IPS-18a (cell line): ENCODE data around the gene CGREF1.

Experiments
- H3K27ac ChIP-seq: one replicate; pipeline ENCODE4 v1.5.1; 2013; ENCODE audit warnings: low read length
- H3K27me3 ChIP-seq: one replicate; pipeline ENCODE4 v1.6.1; 2013; ENCODE audit warnings: mild to moderate bottlenecking, low read length; ENCODE audit not compliant: control insufficient read depth, insufficient read depth
- H3K36me3 ChIP-seq: one replicate; pipeline ENCODE4 v1.6.1; 2013; ENCODE audit warnings: low read depth, low read length; ENCODE audit not compliant: control insufficient read depth
- H3K4me1 ChIP-seq: one replicate; pipeline ENCODE4 v1.6.1; 2013; ENCODE audit warnings: low read depth, low read length; ENCODE audit not compliant: control insufficient read depth
- H3K4me3 ChIP-seq: one replicate; pipeline ENCODE4 v1.5.1; 2013; ENCODE audit warnings: low read length
- H3K9ac ChIP-seq: one replicate; pipeline ENCODE4 v1.6.1; 2013; ENCODE audit warnings: mild to moderate bottlenecking, low read length, moderate library complexity
- H3K9me3 ChIP-seq: one replicate; pipeline ENCODE4 v1.6.1; 2013; ENCODE audit warnings: low read depth, low read length; ENCODE audit not compliant: control insufficient read depth

The CGREF1 gene

DNA sequence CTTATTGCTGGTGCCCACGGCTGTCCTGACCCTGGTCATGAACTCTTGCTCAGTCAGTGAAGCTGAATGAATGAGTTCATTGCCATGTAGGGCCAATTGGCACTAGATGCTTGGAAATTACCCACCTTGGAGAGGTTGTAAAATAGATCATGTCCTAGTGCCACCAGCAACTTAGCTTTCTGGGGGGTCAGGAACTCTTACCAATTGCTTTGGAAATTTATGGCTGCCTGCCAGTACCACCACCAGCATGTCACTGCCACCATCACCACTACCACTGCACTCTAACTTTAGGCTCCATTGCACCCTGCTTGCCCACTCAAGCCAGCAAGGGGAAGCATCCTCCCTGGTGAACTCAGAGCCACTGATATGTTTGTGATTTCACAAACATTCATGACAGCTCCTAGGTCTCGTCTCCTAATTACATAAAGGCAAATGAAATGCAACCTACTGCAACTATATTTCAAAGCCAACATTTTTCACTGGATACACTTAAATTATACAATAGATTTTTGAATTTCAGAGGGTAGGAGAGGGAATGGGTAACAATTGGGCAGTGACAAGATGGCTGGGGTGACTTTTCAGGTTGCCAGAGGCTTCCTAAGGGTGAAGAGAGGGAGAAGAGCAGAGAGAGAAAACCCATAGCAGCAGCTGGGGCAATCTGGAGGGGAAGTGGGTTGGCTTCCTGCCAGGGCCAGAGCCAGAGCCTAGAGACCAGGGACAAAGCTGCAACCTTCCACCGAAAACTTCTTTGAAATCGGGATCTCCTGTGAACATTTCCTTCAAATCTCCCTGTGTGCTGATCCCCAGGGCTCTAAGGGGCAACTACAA lies 44.0 kb downstream of the CGREF1 start:
- Histone ChIP-seq H3K9me3 (no peaks in the 10 kb centered on the region), H3K36me3 (no peaks in the 10 kb centered on the region), H3K9ac (no peak overlapping the region), H3K4me3 (no peak overlapping the region), H3K27me3 (no peaks in the 10 kb centered on the region), H3K4me1 (no peaks in the 10 kb centered on the region), H3K27ac (no peak overlapping the region)

DNA sequence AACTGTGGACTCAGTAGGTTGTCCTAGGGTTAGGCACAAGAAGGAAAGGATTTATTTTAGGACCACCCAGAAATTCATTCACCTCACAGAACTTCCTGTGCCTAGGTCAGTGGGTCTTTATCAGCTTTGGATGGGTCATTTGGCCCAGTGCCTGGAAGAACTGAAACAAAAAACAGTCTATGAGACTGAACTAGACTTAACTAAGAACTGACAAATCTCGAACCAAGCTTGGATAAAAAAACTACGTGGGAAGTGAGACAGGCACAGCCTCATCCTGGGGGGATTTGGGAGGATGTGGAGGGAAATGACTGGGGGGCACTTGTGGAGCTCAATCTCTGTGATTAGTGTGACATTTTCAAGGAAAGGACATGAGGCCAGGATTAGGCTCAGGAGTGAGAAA lies 45.1 kb downstream of the CGREF1 start:
- no peak overlapping the region for H3K9ac ChIP-seq
- no peaks in the 10 kb centered on the region for H3K9me3 ChIP-seq
- H3K4me1 ChIP-seq: no peaks in the 10 kb centered on the region

DNA sequence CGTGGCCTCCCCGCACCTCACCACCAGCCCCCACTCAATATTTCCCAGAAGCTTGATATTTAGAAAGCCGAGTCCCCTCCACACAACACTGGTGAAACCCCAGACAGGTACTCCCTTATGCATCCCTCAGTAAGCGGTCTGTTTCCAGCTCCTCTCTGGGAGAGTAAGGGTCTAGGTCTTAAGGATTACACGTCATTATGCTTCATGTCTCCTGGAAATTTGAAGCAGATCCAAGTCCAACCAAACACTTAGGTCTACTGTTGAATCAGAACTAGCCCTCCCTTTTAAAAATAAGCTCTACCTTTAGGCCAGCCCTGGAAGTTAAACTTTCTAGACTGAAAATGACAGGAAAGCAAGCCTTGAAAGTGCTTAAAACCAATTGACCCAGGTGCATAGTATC lies 46.0 kb downstream of the CGREF1 start:
- no peaks in the 10 kb centered on the region for H3K9me3 ChIP-seq
- H3K9ac ChIP-seq: no peak overlapping the region
- no peaks in the 10 kb centered on the region for H3K27me3 ChIP-seq
- no peaks in the 10 kb centered on the region for H3K4me1 ChIP-seq
- H3K4me3 ChIP-seq: peak overlapping the region; percentile 82
- peaks cover 18% of the 10 kb centered on the region for H3K36me3 ChIP-seq
- no peak overlapping the region for H3K27ac ChIP-seq

More for the DNA sequence above, 45.1 kb downstream of the CGREF1 start:
- Histone ChIP-seq H3K36me3 (peaks cover 10% of the 10 kb centered on the region), H3K27me3 (no peaks in the 10 kb centered on the region), H3K4me3 (no peak overlapping the region), H3K27ac (no peak overlapping the region)

DNA sequence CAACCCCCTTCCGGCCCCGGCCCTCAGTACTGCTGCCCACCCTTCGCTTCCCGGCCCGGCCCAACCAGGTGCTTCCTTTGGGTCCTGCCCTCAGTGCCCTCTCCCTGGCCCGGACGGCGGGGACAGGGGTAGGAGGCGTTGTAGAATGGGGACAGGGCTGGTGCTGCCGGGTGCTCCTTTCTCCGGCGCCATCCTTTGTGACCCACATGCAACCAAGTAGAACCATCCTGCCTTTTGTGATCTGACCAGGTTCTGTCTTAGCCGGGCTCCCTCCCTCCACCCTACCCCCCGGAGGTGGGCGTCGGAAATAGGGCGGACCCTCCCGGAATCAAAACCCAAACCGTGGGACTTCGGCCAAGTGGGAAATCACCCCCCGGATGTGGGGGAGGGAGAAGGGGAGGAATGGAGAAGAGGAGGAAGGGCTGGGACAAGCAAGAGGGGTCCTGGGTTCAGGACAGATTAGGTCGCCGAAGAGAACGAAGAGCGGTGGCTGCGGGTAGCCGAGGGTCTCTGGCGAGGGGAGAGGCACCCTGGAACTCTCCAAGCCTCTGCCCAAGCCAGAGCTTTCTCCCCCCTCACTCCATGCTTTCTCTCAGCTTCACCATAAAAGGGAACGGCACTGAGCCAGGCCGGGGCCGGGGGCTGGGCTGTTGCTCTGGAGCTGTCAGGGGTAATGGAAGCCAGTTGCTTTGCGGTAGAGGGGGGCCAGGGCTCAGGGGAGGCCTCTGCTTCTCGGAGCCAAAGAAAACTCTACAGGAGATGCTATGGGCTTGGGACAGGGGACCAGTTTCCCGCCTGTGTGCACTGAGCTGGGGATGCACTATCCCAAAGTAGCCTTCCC lies 46.7 kb downstream of the CGREF1 start:
- Histone ChIP-seq H3K9ac (peak overlapping the region; percentile 72), H3K4me1 (no peaks in the 10 kb centered on the region), H3K27ac (peak overlapping the region; percentile 48), H3K9me3 (no peaks in the 10 kb centered on the region), H3K4me3 (peak overlapping the region; percentile 82), H3K36me3 (peaks cover 19% of the 10 kb centered on the region), H3K27me3 (no peaks in the 10 kb centered on the region)

DNA sequence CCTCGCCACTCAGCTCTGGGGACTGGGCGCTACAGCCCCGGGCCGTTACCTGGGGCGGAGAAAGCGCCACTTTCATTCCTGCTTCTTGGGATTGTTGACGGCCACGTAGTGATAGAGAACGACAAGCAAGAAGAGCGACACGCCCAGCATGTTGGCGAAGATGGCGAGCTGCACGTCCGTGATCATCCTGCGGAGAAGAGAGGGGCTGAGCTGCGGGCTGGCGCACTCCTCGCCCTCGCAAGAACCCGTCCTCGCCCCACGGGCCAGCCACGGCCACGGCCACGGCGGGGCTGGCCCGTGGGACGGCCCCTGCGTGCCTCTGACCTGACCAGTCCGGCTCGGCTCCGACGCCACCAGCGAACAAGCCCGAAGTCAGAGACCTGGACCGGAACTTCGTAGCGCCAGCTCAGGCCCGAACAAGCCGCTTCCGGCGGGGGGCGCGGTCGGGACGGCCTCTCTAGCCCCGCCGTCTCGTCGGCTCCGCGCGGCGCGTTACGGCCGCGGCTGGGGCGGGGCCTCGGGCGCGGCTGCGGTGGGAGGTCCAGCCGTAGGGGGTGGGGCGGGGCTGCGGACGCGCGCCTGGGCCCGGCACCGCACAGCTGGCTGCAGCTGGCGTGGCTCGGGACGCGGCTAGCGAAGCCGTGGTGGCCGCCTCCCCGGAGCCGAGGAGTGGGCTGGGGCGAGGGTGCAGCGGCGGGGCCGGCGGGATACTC lies 47.5 kb downstream of the CGREF1 start, which contains the start of gene OST4:
TSS of gene OST4 (minus strand) at position 378 of the 713 bp plus-strand sequence.
- Histone ChIP-seq H3K4me1 (no peaks in the 10 kb centered on the region), H3K36me3 (peaks cover 19% of the 10 kb centered on the region), H3K9me3 (no peaks in the 10 kb centered on the region), H3K9ac (peak within 1 kb of the TSS; percentile 82), H3K27ac (peak within 1 kb of the TSS; percentile 51), H3K4me3 (peak within 1 kb of the TSS; percentile 82), H3K27me3 (no peaks in the 10 kb centered on the region)

DNA sequence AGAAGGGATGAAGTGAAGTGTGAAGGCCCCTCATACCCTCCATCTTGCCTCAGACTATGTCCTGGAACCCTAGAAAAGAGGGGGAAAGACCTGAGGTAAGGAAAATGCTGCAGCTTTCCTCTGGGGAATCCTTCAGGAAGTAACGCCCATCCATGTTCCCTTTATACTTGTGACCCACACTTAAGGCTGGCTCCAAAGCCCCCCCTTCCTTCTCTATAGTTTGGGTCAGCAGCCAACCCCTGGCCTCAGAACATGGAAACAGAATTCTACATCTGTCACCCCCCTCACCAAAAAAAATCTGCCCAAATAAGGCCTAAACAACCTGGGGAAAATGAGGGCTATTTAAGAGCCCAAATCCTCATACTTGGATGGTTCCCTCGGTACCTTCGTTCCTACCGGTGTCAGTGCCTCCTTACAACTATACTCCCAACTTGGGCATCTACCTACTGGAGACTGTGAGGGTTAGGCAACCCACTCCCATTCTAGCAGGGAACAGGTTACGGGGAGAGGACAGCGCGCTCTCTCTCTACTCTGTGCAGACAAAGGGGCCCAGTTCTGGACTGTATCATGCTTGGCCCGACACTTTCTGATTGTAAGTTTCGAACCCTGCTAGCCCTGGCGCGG lies 48.2 kb downstream of the CGREF1 start:
- Histone ChIP-seq H3K4me1 (no peaks in the 10 kb centered on the region), H3K9ac (peak overlapping the region; percentile 82), H3K27me3 (no peaks in the 10 kb centered on the region), H3K27ac (no peak overlapping the region), H3K9me3 (no peaks in the 10 kb centered on the region), H3K4me3 (peak overlapping the region; percentile 82), H3K36me3 (peaks cover 19% of the 10 kb centered on the region)

DNA sequence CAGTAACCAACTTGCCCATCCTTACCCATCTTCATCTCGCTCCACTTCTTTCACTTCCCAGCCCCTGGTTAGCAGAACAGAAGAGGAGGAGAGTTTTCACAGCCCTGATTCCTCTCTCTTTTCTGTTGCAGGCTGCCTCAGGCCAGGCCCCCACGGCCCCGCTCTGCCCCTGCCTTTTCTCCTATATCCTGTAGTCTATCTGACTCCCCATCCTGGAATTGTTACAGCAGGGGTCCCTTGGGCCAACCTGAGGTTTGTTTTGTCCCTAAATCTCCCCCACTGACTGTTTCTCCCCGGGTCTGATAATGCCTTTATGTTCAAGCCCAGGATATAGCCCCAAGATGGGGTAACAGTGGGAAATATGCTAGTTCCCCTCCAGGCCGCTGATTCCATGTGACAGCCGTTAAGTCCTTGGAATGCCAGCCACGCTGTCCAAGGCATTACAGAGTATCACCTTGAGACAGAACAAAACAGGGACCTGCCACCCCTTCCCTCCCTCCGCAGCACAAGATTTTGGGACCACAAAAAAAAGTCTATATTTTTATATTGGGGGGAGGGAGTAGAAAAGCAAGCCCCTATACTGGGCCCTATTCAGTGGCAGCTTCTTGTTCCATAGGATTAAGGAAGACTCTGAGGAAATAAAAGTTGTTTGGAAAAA lies 48.8 kb downstream of the CGREF1 start:
- Histone ChIP-seq H3K27me3 (no peaks in the 10 kb centered on the region), H3K27ac (no peak overlapping the region), H3K4me3 (peak overlapping the region; percentile 82), H3K4me1 (no peaks in the 10 kb centered on the region), H3K9ac (peak overlapping the region; percentile 82), H3K9me3 (no peaks in the 10 kb centered on the region), H3K36me3 (peaks cover 20% of the 10 kb centered on the region)

DNA sequence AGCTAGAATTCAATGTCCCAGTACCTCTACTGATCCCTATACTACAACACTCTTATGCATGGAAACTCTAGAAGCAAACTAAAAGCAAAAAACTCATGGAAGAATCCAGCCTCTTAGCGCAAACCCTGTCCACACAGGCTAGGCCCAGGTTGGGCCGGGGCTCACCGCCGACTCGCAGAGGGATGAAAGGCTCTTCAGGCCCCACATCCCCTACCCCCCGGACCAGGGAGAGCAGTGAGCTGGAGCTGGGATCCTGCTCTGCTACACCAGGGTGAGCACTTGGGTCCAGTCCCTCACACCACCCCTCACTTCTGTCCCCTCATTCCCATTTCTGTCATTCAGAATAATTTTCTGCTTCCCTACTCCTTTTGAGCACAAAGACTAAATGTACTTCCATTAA lies 49.5 kb downstream of the CGREF1 start:
- Histone ChIP-seq H3K4me3 (no peak overlapping the region), H3K27me3 (no peaks in the 10 kb centered on the region), H3K9me3 (no peaks in the 10 kb centered on the region), H3K27ac (no peak overlapping the region), H3K36me3 (peaks cover 22% of the 10 kb centered on the region), H3K9ac (no peak overlapping the region), H3K4me1 (no peaks in the 10 kb centered on the region)

DNA sequence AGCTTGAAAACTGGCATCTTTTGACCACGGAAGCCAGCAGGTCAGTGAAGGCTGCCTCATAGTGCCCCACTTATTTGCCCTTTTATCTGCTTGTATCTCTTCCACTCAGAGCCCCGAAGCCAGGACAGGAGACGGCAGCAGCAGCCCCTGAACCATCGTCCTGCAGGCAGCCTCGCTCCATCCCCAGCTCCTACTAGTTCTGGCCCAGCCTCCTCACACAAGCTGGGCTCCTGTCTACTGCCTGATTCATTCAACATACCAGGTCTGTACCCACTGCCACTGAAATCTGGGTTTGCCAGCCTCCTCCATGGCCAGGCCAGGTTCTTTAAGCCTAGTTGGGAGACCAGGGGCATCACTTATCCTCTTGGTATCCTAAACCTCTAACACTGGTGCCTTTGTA lies 51.5 kb downstream of the CGREF1 start:
- H3K9me3 ChIP-seq: no peaks in the 10 kb centered on the region
- no peak overlapping the region for H3K27ac ChIP-seq
- no peak overlapping the region for H3K4me3 ChIP-seq
- no peaks in the 10 kb centered on the region for H3K27me3 ChIP-seq
- H3K4me1 ChIP-seq: no peaks in the 10 kb centered on the region
- no peak overlapping the region for H3K9ac ChIP-seq
- H3K36me3 ChIP-seq: peaks cover 22% of the 10 kb centered on the region

DNA sequence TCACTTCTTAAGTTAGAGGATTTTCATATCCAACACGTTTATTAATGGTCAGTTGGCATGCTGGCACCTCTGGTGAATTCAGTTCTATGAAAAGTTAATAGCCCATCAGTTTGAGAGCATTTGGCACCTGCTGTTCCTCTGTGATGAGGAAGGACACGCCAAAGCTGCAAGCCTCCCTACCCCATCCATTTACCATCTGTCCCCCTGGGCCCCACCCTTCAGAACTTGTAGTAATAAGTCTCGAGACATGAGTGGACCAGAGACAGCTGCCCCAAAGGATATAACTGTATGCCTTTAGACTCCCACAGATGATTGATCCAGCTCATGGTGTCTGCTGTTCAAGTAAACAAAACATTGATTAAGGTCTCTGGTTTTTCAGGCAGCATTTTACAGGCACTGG lies 53.8 kb downstream of the CGREF1 start:
- Histone ChIP-seq H3K36me3 (peaks cover 26% of the 10 kb centered on the region), H3K4me1 (no peaks in the 10 kb centered on the region), H3K4me3 (no peak overlapping the region), H3K27me3 (no peaks in the 10 kb centered on the region), H3K9me3 (no peaks in the 10 kb centered on the region), H3K27ac (no peak overlapping the region), H3K9ac (no peak overlapping the region)
